SK-N-SH (cell line): ENCODE results near the gene SIGLECL1. TPM values are rescaled to one million over a fixed set of nuclear protein-coding genes. Genes with fewer than 3 reads are reported as not detected.

Source experiments
- CTCF ChIA-PET: fragments of 300-600, 350-600 bp; formaldehyde crosslinking; extraction: SDS; loops from one replicate; lab custom pipeline; 2021; lab: Yijun Ruan, JAX
- POLR2A ChIA-PET: fragments of 350-600 bp; sonication (Branson Sonifier 250); formaldehyde crosslinking; extraction: SDS; loops from one replicate; lab custom pipeline; 2020; ENCODE audit warnings: antibody characterized with exemption, inconsistent platforms; lab: Yijun Ruan, JAX
- DNase-seq: peaks from one replicate; pipeline ENCODE4 v3.0.0; 2012
- H2AFZ ChIP-seq: fragments of 200-600 bp; sonication (generic); 2 replicates; pipeline ENCODE4 v1.8.1; 2016; ENCODE audit warnings: antibody characterized with exemption, mild to moderate bottlenecking, low read depth
- H3F3A ChIP-seq: fragments of 200-600 bp; sonication (generic); replicated peaks from 2 replicates; pipeline ENCODE3; 2016; ENCODE audit warnings: antibody characterized with exemption, mild to moderate bottlenecking; ENCODE audit not compliant: insufficient read depth
- H3K27ac ChIP-seq, 2 experiments: fragments of 200-500 bp in 1 of 2; fragments of 200-600 bp in 1 of 2; sonication (Bioruptor generic) in 1 of 2; sonication (generic), shearing (Covaris generic) in 1 of 2; 2 replicates each; pipeline versions ENCODE4 v1.5.1 to v1.6.1; 2014 to 2016; ENCODE audit warnings: low read depth in 2 of 2, inconsistent platforms in 1 of 2, low read length in 1 of 2, mild to moderate bottlenecking in 1 of 2, mixed read lengths in 1 of 2
- H3K27me3 ChIP-seq: fragments of 200-600 bp; sonication (generic), shearing (Covaris generic); 2 replicates; pipeline ENCODE4 v1.6.1; 2016; ENCODE audit warnings: mixed run types; ENCODE audit not compliant: insufficient read depth
- H3K36me3 ChIP-seq, 2 experiments: fragments of 200-500 bp in 1 of 2; fragments of 200-600 bp in 1 of 2; sonication (Bioruptor generic) in 1 of 2; sonication (generic) in 1 of 2; replicated peaks in 1 of 2; 2 replicates each; pipeline versions ENCODE3 to v1.5.1; 2014 to 2016; ENCODE audit warnings: low read length in 1 of 2, mild to moderate bottlenecking in 1 of 2; ENCODE audit not compliant: insufficient read depth in 2 of 2, control insufficient read depth in 1 of 2
- H3K4me1 ChIP-seq, 2 experiments: fragments of 200-500 bp in 1 of 2; fragments of 200-600 bp in 1 of 2; sonication (Bioruptor generic) in 1 of 2; sonication (generic), shearing (Covaris generic) in 1 of 2; 2 replicates each; pipeline versions ENCODE4 v1.5.1 to v1.6.1; 2014 to 2016; ENCODE audit warnings: low read depth in 1 of 2, low read length in 1 of 2, mixed run types in 1 of 2; ENCODE audit not compliant: insufficient read depth in 2 of 2, control insufficient read depth in 1 of 2
- H3K4me2 ChIP-seq: fragments of 200-600 bp; sonication (generic), shearing (Covaris generic); 2 replicates; pipeline ENCODE4 v1.6.1; 2017; ENCODE audit warnings: mixed run types
- H3K4me3 ChIP-seq, 2 experiments: fragments of 200-500 bp in 1 of 2; fragments of 200-600 bp in 1 of 2; sonication (Bioruptor generic) in 1 of 2; sonication (generic), shearing (Covaris generic) in 1 of 2; 2 replicates each; pipeline versions ENCODE4 v1.5.1 to v1.8.1; 2014 to 2016; ENCODE audit warnings: low read depth in 2 of 2, inconsistent platforms in 1 of 2, low read length in 1 of 2, mild to moderate bottlenecking in 1 of 2, mixed read lengths in 1 of 2, moderate library complexity in 1 of 2
- H3K79me2 ChIP-seq: fragments of 200-600 bp; sonication (generic); 2 replicates; pipeline ENCODE4 v1.8.1; 2017; ENCODE audit warnings: mild to moderate bottlenecking; ENCODE audit not compliant: insufficient read depth
- H3K9ac ChIP-seq: fragments of 200-600 bp; sonication (generic); 2 replicates; pipeline ENCODE4 v1.6.1; 2017; ENCODE audit warnings: mixed run types
- H3K9me2 ChIP-seq: fragments of 200-600 bp; sonication (generic); 2 replicates; pipeline ENCODE4 v1.6.1; 2017; ENCODE audit warnings: mixed run types
- H3K9me3 ChIP-seq: fragments of 200-600 bp; sonication (generic); 2 replicates; pipeline ENCODE4 v1.6.1; 2017; ENCODE audit warnings: mixed run types, mild to moderate bottlenecking, moderate library complexity
- H4K20me1 ChIP-seq: fragments of 200-600 bp; sonication (generic); 2 replicates; pipeline ENCODE4 v1.6.1; 2017; ENCODE audit warnings: mild to moderate bottlenecking, mixed run types; ENCODE audit not compliant: insufficient read depth
- ELF1 ChIP-seq: IDR thresholded peaks from 2 replicates; pipeline ENCODE4 v1.4.0; 2012
- FOXJ3 ChIP-seq: sonication (generic); formaldehyde crosslinking; IDR thresholded peaks from 2 replicates; pipeline ENCODE4 v1.5.1; 2020; ENCODE audit warnings: mild to moderate bottlenecking, missing genetic modification reagents
- FOXM1 ChIP-seq: IDR thresholded peaks from 2 replicates; pipeline ENCODE4 v1.4.0; 2012; ENCODE audit warnings: low read depth, mild to moderate bottlenecking
- NRF1 ChIP-seq: IDR thresholded peaks from 2 replicates; pipeline ENCODE4 v1.6.1; 2012; ENCODE audit warnings: low read depth, mild to moderate bottlenecking, low read length
- PBX3 ChIP-seq: IDR thresholded peaks from 2 replicates; pipeline ENCODE4; 2012
- POLR2AphosphoS5 ChIP-seq: IDR thresholded peaks from 2 replicates; pipeline ENCODE4 v1.6.1; 2012; ENCODE audit warnings: low read depth, low read length
- SMC3 ChIP-seq: IDR thresholded peaks from 2 replicates; pipeline ENCODE4 v1.6.1; 2012; ENCODE audit warnings: low read depth, low read length, improper control_type of control experiment
- WGBS: methylation state at CpG from one replicate; pipeline ENCODE4 v1.1.6; 2017; ENCODE audit warnings: low lambda C conversion rate; 5-methylcytosine and 5-hydroxymethylcytosine counted together
- polyA plus RNA-seq, 3 experiments: library from polyadenylated mRNA; depleted of rRNA; stranded (reverse); fragments of >200 nt; gene quantifications; 2 replicates each; pipeline ENCODE4 v1.2.3, GENCODE V29; 2012
- TF ChIP-seq, protein P1 (sequence below): IDR thresholded peaks from 2 replicates; pipeline ENCODE4 v1.4.0; 2012; ENCODE audit warnings: low read depth, borderline replicate concordance

SIGLECL1 gene
- polyA plus RNA-seq, 1 of the 3 experiments (the other 2 are of a cell fraction): not detected

DNA sequence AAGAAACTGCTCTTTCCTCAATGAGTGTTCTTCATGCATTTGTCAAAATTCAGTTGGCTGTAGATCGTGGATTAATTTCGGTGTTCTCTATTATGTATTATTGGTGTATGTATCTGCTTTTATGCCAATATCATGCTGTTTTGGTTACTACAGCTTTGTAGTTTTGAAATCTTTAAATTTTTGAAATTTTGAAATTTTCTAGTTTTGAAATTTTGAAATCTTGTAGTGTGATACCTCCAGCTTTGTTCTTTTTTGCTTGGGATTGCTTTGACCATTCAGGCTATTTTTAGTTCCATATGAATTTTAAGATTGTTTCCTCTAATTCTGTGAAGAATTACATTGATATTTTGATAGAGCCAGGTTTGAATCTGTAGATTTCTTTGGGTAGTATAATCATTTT is 22.9 kb upstream of the SIGLECL1 start (continued):
- TF ChIP-seq POLR2AphosphoS5 (no peak), FOXM1 (no peak)

DNA sequence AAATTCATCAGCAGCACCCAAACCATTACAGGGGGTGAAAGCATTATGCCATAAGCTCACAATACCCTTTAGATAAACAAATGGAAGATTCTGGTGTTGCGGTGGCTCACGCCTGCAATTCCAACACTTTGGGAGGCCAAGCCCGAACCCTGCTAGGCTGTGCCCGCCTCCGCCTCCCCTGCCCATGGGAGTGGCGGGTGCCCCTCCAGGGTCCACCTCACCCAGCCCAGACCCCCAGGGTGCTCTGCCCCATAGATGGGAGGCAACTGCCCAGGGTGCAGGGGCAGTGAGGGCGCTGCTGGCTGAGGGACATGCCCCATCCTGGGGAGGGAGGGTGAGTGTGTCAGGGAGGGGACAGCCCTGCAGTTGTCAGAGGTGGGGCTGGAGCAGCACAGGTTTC is 10.0 kb upstream of the SIGLECL1 start:
- H4K20me1 ChIP-seq: no peaks in the 10 kb centered on the region

DNA sequence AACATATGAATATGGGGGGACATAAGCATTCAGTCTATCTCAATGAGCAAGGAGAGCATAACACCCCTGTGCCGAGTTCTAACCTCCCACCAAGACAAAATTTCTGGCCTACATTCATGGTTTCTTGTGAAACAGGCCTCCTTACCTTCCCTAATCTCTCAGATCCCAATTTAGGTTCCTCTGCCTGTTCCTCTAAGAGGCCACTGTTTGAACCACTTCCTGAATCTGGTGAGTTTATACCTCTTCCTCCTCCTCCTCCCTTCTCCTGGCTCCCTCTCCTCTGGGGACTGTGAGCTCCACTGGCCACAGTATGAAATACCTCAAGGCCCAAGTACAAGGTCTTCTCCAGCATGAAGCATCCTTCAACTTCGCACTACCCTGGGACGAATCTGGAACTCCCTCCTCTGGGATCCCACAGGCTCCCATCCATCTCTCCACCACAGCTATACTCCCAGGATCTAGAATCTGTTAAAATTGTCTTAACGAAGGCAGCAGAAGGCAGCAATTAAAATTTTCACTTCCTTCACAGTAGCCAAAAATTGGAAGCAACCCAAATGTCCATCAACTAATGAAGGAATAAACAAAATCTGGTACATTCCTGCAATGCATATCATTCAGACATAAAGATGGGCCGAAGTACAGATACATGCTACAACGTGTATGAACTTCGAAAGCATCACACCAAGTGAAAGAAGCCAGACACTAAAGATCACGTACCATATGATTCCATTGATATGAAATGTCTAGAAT is 7.8 kb upstream of the SIGLECL1 start:
- Histone ChIP-seq H3K9me3 (no peaks in the 10 kb centered on the region), H3K9me2 (no peaks in the 10 kb centered on the region), H3K36me3 (no peaks in the 10 kb centered on the region), H3K27ac (no peak overlapping the region), H3K4me1 (no peaks in the 10 kb centered on the region), H3K4me3 (no peak overlapping the region), H3K79me2 (no peaks in the 10 kb centered on the region), H3K27me3 (peaks cover 19% of the 10 kb centered on the region; the same call in 1 of the 2 replicates), H3K4me2 (no peak overlapping the region), H3K9ac (no peak overlapping the region), H4K20me1 (no peaks in the 10 kb centered on the region), H3F3A (no peaks in the 10 kb centered on the region), H2AFZ (no peak overlapping the region)
- POLR2A ChIA-PET: no interaction called here
- DNase-seq: no peak
- TF ChIP-seq NRF1 (no peak), ELF1 (no peak), SMC3 (no peak), FOXJ3 (CRISPR knock-in tag) (no peak), PBX3 (no peak), POLR2AphosphoS5 (no peak)
- TF ChIP-seq, protein P1, sequence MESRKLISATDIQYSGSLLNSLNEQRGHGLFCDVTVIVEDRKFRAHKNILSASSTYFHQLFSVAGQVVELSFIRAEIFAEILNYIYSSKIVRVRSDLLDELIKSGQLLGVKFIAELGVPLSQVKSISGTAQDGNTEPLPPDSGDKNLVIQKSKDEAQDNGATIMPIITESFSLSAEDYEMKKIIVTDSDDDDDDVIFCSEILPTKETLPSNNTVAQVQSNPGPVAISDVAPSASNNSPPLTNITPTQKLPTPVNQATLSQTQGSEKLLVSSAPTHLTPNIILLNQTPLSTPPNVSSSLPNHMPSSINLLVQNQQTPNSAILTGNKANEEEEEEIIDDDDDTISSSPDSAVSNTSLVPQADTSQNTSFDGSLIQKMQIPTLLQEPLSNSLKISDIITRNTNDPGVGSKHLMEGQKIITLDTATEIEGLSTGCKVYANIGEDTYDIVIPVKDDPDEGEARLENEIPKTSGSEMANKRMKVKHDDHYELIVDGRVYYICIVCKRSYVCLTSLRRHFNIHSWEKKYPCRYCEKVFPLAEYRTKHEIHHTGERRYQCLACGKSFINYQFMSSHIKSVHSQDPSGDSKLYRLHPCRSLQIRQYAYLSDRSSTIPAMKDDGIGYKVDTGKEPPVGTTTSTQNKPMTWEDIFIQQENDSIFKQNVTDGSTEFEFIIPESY: no peak
- WGBS: 2% methylated on average over 8 of the region's 8 CpGs
- CTCF ChIA-PET: no interaction called here

More for the DNA sequence above, 10.0 kb upstream of the SIGLECL1 start:
- H2AFZ ChIP-seq: no peak overlapping the region
- H3K79me2 ChIP-seq: no peaks in the 10 kb centered on the region
- no peak overlapping the region for H3K27ac ChIP-seq
- H3K9me3 ChIP-seq: no peaks in the 10 kb centered on the region
- no peaks in the 10 kb centered on the region for H3F3A ChIP-seq
- H3K9ac ChIP-seq: no peak overlapping the region
- WGBS: 9% methylated on average over 6 of the region's 7 CpGs
- peaks cover 19% of the 10 kb centered on the region; the same call in 1 of the 2 replicates for H3K27me3 ChIP-seq
- H3K4me2 ChIP-seq: no peak overlapping the region
- H3K4me3 ChIP-seq: no peak overlapping the region
- no peaks in the 10 kb centered on the region for H3K9me2 ChIP-seq
- H3K4me1 ChIP-seq: no peaks in the 10 kb centered on the region
- no peak for TF ChIP-seq ELF1
- POLR2A ChIA-PET: no interaction called here
- DNase-seq: no peak
- CTCF ChIA-PET: no interaction called here
- H3K36me3 ChIP-seq: no peaks in the 10 kb centered on the region
